Caki2 (cell line): ENCODE results near the gene TRHDE. TPM values are rescaled to one million over a fixed set of nuclear protein-coding genes. Genes with fewer than 3 reads are reported as not detected.

Experiments
- DNase-seq: peaks from one replicate; pipeline ENCODE4 v3.0.0-alpha.2; 2015; ENCODE audit warnings: low read depth
- in situ Hi-C: cut with HindIII; loops from 2 replicates; pipeline ENCODE4 v1.10.0; 2016; ENCODE audit warnings: low sequenced_read_pairs, low pct_unique_long_range_greater_than_20kb, mixed read lengths
- total RNA-seq: library from RNA; depleted of rRNA; stranded (reverse); fragments of >200 nt; shearing (Covaris generic); gene quantifications from 2 replicates; pipeline ENCODE4 v1.2.3, GENCODE V29; 2014; ENCODE audit warnings: low replicate concordance; rRNA removed

The TRHDE gene, protein sequence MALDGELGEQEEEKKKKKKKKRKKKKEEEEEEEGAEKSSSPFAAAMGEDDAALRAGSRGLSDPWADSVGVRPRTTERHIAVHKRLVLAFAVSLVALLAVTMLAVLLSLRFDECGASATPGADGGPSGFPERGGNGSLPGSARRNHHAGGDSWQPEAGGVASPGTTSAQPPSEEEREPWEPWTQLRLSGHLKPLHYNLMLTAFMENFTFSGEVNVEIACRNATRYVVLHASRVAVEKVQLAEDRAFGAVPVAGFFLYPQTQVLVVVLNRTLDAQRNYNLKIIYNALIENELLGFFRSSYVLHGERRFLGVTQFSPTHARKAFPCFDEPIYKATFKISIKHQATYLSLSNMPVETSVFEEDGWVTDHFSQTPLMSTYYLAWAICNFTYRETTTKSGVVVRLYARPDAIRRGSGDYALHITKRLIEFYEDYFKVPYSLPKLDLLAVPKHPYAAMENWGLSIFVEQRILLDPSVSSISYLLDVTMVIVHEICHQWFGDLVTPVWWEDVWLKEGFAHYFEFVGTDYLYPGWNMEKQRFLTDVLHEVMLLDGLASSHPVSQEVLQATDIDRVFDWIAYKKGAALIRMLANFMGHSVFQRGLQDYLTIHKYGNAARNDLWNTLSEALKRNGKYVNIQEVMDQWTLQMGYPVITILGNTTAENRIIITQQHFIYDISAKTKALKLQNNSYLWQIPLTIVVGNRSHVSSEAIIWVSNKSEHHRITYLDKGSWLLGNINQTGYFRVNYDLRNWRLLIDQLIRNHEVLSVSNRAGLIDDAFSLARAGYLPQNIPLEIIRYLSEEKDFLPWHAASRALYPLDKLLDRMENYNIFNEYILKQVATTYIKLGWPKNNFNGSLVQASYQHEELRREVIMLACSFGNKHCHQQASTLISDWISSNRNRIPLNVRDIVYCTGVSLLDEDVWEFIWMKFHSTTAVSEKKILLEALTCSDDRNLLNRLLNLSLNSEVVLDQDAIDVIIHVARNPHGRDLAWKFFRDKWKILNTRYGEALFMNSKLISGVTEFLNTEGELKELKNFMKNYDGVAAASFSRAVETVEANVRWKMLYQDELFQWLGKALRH
- 26.0 and 36.2 TPM in 2 replicates for total RNA-seq

DNA sequence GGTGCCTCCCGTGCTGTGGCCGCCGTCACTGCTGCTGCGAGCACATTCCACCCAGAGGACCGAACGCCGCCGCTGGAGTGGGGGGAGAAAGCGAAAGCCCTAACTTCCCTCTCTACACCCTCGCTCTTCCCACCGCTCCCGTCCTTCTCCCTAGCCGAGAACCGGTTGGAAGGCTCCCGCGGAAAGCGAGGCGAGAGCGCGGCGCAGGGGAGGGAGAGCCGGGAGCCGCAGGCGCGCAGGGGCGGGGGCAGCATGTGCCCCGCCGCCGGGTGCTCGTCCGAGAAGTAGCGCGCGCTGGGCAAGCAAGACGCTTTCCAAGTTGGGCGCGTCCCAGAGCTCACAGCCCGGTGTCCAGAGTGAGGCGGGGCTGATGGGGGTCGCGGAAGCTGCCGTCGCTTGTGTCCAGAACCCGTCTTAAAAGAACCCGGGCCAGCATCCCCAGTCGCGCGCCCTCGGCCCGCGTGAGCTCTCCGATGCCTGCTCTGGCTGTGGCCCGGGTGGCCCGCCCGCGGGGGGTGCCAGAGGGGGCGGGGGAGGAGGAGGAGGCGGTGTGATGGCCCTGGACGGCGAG lies at the start of gene TRHDE:
TSS of gene TRHDE (plus strand) at position 280 of the 571 bp plus-strand sequence. CDS start at position 554, 274 bp downstream.
- in situ Hi-C loops: no loop called here
- DNase-seq: peak; percentile 83

DNA sequence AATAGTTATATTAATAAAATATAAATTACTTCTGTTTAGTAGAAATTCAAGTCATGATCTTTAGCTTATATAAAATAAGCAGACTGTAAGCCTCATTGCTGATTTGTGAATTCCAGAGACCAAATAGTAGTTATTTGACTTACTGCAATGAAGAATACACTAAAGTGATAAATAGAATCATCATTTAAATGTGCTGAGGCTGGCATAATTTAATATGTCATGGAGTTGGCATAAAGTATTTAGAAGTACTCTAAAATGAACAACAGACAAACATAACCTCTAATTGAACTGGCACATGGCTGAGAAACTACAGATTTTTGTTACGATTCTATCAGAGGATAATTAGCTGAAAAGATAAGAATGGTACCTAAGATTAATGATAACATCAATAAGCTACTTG lies 45.7 kb upstream of the TRHDE start:
- no peak for DNase-seq
- in situ Hi-C loops: no loop called here

DNA sequence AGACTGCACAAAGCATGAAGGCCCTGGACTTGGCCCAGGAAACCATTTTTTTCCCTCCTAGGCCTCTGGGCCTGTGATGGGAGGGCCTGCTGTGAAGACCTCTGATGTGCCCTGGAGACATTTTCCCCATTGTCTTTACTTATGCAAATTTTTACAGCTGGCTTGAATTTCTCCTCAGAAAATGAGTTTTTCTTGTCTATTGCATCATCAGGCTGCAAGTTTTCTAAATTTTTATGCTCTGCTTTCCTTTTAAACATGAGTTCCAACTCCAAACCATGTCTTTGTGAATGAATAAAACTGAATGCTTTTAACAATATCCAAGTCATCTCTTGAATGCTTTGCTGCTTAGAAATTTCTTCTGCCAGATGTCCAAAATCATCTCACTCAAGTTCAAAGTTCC lies 43.7 kb upstream of the TRHDE start:
- in situ Hi-C loops: no loop called here
- no peak for DNase-seq

DNA sequence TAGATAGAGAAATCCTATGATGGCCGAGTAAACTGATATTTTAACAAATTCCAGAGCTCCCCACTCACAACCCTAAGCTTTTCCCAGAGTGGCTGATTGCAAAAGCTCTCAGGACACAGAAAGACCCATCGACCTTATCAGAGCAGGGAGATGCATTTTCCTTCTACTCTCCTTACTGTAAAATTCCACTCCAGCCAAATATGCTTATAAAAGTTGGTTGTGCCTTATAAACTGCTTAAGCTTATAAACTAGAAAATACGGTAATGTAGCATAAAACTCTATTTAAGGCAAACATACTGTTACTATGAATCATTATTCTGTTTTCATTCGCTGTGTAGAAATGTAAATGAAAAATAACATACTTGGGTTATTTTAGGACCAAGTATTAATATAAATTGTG lies 41.6 kb upstream of the TRHDE start:
- in situ Hi-C loops: no loop called here
- no peak for DNase-seq

DNA sequence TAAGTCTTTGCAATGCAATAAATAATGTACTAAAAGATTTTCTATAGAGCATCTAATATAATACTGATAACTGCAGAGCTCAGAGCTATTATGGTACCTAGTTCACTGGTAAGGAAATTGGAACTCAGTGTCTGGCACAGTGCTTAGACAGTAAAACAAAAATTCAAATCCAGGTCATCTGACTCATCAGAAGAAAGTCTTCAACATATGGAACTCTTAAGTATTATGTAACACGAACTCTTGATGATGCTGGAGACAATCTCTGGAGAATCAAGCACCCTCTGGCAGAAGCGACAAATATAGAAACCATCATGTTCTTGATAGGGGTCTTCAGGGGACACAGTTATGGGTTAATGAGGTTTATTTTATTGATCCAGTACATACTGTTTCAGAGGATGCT lies 37.3 kb upstream of the TRHDE start:
- in situ Hi-C loops: no loop called here
- DNase-seq: no peak

DNA sequence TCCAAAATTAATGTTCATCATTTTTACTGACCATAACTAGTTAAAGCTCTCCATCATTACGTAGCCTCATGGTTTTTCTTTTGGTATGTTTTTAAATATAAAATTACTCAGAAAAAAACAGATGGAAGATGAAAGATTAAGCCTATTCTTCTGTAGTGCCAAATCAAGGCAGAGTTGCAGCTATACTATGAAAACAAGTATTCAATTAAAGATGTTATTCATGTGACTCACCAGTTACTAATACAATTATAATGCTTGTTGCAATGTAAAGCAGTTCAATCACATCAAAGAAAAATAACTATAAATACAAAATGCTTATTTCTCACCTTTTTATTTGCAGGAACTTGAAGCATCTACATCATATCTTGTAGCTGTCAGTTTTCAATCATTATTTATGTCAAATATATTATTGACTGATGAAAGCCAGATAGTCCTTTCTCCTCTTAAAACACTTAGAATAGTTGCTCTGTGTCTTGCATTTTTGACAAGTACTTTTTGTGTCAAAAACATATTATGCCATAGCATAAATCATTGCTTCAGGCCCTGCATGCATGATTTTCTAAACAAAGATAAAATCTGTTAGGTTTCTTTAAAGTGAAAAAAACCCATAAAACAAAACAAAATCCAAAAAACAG lies 36.0 kb upstream of the TRHDE start:
- in situ Hi-C loops: no loop called here
- DNase-seq: no peak

DNA sequence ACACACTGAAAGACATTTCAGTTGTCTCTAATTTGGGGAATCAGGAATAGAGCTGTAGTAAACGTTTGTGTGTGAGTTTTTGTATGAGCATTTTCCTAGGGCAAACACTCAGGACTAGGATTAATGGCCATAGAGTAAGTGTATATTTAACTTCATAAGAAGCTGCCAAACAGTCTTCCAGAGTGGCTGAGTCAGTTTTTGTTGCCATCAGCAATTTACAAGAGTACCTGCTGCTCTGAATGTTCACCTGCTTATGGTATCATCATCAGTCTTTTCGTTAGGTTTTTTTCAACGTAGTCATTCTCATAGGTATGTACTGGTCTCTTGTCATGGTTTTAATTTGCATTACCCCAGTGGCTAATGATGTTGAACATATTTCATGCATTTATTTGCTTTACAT lies 30.6 kb upstream of the TRHDE start:
- no peak for DNase-seq
- in situ Hi-C loops: no loop called here

DNA sequence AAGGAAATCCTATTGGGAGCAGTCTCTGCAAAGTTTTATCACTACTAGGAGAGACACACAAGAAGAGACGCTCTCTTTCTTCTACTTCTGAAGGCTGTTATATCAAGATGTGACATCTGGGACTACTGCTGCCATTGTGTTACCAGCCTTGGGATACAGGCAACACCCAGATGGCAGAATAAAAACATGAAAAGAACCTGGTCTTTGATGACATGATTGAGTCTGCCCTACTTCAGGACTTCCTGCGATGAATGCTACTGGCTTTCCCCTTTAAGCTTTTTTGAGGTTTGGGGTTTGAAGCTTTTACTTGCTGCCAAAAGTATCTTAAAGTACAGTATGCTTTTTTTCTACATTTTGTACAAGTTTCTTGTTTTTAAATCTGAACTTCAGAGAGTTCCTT lies 29.2 kb upstream of the TRHDE start:
- in situ Hi-C loops: no loop called here
- DNase-seq: no peak

DNA sequence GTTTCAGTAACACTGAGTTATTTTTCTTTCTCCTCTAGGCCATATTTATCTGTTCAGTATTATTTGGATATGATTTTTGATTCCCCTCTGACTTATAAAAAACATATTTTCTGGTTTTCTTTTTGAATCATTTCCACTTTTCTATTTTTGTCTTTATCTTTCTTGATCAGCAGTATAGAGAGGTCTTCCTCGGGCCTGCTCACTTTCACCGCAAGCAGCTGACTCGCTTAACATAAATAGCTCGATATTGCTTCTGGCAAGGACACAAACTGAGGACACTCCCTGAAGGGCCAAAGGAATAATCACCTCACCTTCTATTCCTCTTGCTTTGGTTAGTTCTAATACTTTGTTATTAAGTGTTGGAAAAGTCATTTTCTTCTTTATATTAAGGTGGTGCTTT lies 25.8 kb upstream of the TRHDE start:
- in situ Hi-C loops: no loop called here
- no peak for DNase-seq

DNA sequence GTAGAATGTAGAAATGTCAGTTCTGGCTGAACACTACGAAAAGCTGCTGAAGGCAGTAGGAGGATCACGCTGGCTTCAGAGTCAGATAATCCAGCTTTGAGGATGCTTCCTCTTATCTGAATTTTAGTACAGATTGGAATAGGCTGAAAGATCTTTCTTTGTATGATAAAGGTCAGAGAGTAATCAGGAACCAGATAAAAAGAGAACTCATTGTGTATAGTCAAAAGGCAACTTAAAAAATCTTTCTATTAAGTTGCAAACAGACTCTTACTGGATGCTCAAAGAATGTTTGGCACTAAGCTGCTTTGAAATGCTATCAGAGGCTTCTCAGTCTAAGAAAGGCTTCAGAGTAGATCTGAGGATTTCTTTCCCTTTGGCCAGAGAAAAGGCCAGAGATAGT lies 21.8 kb upstream of the TRHDE start:
- no peak for DNase-seq
- in situ Hi-C loops: no loop called here

DNA sequence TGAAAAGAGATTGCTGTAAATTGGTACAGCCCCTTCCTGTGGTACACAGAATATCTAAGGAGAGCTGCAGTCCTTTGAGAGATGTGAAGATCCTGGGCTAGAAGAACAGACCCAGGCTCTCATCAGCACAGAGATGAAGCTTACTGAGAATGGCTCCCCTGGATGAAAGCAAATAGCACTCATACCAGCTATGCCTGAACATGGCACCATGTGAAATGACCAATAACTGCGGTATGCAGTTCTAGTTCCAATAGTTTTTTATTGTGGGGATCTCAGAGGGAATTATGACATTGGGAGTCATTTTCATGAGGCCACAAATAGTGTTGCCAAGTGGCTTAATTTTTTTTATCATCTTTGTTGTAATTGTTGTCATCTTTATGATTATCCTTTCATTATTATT lies 15.4 kb upstream of the TRHDE start:
- in situ Hi-C loops: no loop called here
- no peak for DNase-seq

DNA sequence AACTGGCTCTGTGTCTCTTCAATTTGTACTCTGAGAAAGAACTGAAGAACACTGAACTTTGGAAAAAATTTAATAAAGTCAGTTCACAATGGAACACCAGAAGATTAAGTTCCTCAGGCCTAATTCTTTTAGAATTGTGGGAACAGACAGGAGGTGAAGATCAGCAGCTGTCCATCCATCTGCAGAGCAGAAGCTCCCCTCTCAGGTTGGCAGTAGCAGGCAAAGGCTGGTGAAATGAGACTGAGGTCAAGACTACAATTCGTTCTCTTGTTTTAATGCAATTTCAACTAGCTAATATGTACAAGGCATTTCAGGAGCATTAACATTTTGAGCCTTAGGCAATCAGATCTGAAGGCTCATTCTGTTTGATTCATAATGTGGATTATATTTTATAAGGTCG lies 10.3 kb upstream of the TRHDE start:
- in situ Hi-C loops: no loop called here
- DNase-seq: no peak

DNA sequence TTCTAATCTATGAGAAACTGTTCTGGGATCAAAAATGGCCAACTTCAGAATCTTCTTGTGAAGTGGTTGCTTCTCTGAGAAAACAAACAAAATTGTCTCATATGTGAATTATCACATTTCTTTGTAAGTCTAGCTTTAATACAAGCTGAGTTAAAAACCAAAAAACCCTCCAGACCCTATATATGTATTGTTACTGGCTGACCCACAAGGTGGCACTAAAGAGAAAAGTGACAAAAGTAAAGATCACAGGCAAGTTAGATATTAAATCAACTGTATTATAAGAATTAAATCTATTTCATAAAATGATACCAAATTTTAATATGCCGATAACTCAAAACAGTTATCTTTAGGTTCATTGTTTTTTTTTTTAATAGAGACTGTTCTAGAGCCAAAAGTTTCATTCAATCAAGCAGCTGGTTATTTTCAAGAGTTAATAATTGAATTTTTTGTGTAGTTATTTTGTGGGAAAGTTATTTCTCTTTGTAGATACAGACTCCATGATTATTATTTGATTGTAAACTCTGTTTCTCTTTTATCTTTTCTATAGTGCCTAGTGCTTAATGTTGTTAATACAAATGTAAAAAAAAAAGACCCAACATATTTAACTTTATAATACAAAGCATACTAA lies 7.5 kb upstream of the TRHDE start:
- DNase-seq: peak; percentile 55
- in situ Hi-C loops: no loop called here

DNA sequence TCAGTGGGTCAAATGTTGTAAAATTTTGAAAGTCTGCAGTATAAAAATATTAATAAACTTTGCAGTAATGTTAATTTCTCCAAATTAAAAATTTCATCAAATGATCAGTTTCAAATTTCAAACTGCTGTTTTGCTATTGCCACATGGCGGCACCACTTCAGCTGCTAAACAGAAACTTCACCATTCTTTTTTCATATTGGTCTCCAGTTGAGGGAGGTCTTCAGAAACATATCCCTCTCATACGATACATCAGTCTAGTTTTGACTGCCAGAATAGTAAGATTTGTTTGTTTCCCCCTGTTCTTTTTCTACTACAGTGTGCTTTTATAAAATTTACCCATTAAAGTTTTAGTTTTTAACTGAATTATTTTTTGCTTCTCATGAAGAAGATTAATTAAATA lies 4.2 kb upstream of the TRHDE start:
- in situ Hi-C loops: no loop called here
- peak; percentile 75 for DNase-seq

DNA sequence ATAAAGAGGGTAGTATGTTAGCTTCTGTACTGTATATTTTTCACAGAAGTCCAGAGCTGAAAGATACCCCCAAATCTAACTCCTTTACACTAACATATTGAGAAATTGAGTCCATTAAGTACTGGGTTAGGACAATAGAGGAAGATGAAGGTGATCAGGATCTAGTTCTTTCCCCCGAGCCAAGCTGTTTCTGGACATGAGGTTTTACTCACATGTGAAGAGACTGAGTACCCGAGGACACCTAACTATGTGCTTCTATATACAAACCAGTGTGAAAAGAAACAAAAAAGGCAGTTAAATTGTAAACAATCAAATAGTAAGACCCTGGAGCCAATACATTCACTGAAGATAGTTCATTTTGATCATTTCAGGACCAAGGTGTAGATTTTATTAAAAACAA lies 3.8 kb upstream of the TRHDE start:
- in situ Hi-C loops: no loop called here

DNA sequence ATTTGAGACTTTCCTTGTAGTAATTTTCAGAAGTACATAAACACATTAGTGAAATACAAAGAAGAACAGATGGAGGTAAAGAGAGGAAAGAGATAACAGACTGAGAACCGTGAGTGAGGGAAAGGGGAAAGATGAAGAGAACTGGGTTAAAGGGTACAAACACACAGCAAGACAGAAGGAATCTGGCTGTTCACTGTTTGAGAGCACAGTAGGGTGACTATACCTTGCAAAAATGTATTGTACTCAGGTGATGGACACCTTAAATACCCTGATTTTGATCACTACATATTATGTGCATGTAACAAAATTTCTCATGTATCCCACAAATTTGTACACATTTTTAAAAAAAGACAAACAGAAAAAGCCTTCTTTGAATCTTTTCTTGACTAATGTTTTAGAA lies 2.7 kb upstream of the TRHDE start:
- peak; percentile 61 for DNase-seq
- in situ Hi-C loops: no loop called here

More for the DNA sequence above, 3.8 kb upstream of the TRHDE start:
- no peak for DNase-seq

DNA sequence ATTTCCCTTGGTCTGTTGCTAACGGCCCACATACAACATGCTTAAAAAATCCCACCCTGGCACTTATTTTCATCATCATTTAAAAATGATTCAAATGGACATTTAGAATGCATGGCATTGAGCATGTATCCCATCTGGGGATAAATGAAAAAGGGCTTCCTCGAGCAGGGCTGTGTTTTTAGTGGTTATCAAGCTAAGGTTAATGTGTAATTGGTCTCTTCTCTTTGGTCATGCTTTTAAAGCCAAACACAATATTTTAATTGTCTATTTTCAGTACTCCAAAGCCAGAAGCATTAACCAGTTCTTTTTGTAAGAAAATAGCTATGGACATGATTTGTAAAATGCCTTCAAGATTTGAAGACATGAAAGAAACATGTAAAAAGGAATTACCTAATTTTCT lies 1.9 kb upstream of the TRHDE start:
- in situ Hi-C loops: no loop called here
- DNase-seq: peak; percentile 82

DNA sequence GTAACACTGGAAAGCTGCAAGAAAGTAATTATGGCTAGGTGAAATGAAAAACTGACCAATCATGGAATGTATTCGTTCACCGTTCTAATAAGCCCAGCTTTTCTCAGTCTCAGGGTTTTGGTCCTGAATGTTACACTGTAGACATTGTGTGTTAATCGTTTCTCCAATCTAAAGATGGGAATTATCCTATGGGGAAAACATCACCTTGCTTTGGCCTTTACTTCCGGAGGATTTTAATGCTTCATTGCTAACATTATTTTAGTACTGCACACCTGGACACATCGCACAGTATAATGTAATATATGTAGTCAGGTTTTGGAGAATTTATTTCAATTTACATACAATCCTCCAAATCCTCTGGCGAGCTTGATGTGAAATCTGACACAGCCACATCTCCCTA lies 1.2 kb upstream of the TRHDE start:
- DNase-seq: peak; percentile 70
- in situ Hi-C loops: no loop called here
